Endothelial cell of umbilical vein (primary cell): ENCODE data around the gene RBSN. TPM values are rescaled to one million over a fixed set of nuclear protein-coding genes. Genes with fewer than 3 reads are reported as not detected.

Experiments used
- BruUV-seq: library from RNA; stranded (reverse); fragments of 400-500 nt; replicated peaks from 2 replicates; lab custom pipeline; 2021; lab: Mats Ljungman, UMichigan
- CTCF ChIA-PET: fragments of 300-600, 350-600 bp; sonication (Branson Sonifier 250); formaldehyde crosslinking; loops from one replicate; lab custom pipeline; 2021; ENCODE audit warnings: antibody characterized with exemption, inconsistent platforms; lab: Charles Lee
- POLR2A ChIA-PET: fragments of 300-600, 350-600 bp; sonication (Branson Sonifier 250); formaldehyde crosslinking; loops from one replicate; lab custom pipeline; 2021; ENCODE audit warnings: antibody characterized with exemption, inconsistent platforms; lab: Charles Lee
- DNase-seq: peaks from one replicate; pipeline ENCODE4 v3.0.0-alpha.2; 2011; ENCODE audit warnings: low read depth, low spot score
- FAIRE-seq: peaks from 2 replicates; lab custom pipeline; 2011; peaks lifted over from hg19 to GRCh38; lab: Jason Lieb, UNC
- H2AFZ ChIP-seq: 2 replicates; pipeline ENCODE4 v1.6.0; 2012; ENCODE audit warnings: low read depth, low read length, control low read depth, inconsistent platforms
- H3K27ac ChIP-seq: 2 replicates; pipeline ENCODE4 v1.5.1; 2011; ENCODE audit warnings: low read depth, mild to moderate bottlenecking, control low read depth, low read length, moderate library complexity; ENCODE audit not compliant: insufficient read depth
- H3K27me3 ChIP-seq, 2 experiments: 2 replicates each; pipeline versions ENCODE4 v1.6.0 to v1.6.1; 2011; ENCODE audit warnings: low read length in 2 of 2, mixed read lengths in 1 of 2; ENCODE audit not compliant: control insufficient read depth in 2 of 2, insufficient read depth in 2 of 2
- H3K36me3 ChIP-seq, 2 experiments: 2 replicates in 1 of 2; 3 replicates in 1 of 2; pipeline ENCODE4 v1.5.1; 2011; ENCODE audit warnings: low read length in 2 of 2, mild to moderate bottlenecking in 1 of 2, moderate library complexity in 1 of 2; ENCODE audit not compliant: control insufficient read depth in 2 of 2, insufficient read depth in 2 of 2; ENCODE audit errors: extremely low read depth in 1 of 2
- H3K4me1 ChIP-seq: 3 replicates; pipeline ENCODE4 v1.5.1; 2011; ENCODE audit warnings: mild to moderate bottlenecking, low read length; ENCODE audit not compliant: control insufficient read depth, insufficient read depth; ENCODE audit errors: extremely low read depth
- H3K4me2 ChIP-seq: 2 replicates; pipeline ENCODE4 v1.6.1; 2011; ENCODE audit warnings: low read length, control low read depth, mixed read lengths; ENCODE audit not compliant: insufficient read depth
- H3K4me3 ChIP-seq, 3 experiments: fragments of 200-600 bp in 1 of 3; sonication (generic), shearing (Covaris generic) in 1 of 3; replicated peaks in 1 of 3; 2 replicates each; pipeline ENCODE4 v1.5.1; 2011 to 2016; ENCODE audit warnings: control low read depth in 3 of 3, low read length in 3 of 3, mild to moderate bottlenecking in 2 of 3, inconsistent platforms in 1 of 3, low read depth in 1 of 3, moderate library complexity in 1 of 3; ENCODE audit not compliant: insufficient read depth in 1 of 3
- H3K79me2 ChIP-seq: 2 replicates; pipeline ENCODE4 v1.6.0; 2012; ENCODE audit warnings: low read length, inconsistent platforms; ENCODE audit not compliant: control insufficient read depth, insufficient read depth
- H3K9ac ChIP-seq: replicated peaks from 2 replicates; pipeline ENCODE3; 2011; ENCODE audit warnings: low read length, control low read depth; ENCODE audit not compliant: insufficient read depth; ENCODE audit errors: extremely low read depth
- H3K9me1 ChIP-seq: replicated peaks from 3 replicates; pipeline ENCODE4 v1.6.0; 2011; ENCODE audit warnings: mild to moderate bottlenecking, low read length; ENCODE audit not compliant: control insufficient read depth, insufficient read depth; ENCODE audit errors: extremely low read depth
- H3K9me3 ChIP-seq: replicated peaks from 2 replicates; pipeline ENCODE4 v1.5.1; 2012; ENCODE audit warnings: low read length, inconsistent platforms; ENCODE audit not compliant: control insufficient read depth, insufficient read depth
- H4K20me1 ChIP-seq: replicated peaks from 2 replicates; pipeline ENCODE3; 2011; ENCODE audit warnings: mild to moderate bottlenecking, low read length; ENCODE audit not compliant: control insufficient read depth, insufficient read depth; ENCODE audit errors: extremely low read depth
- CTCF ChIP-seq, 2 donors: IDR thresholded peaks; 1 replicate in 1 of 2; 2 replicates in 1 of 2; pipeline ENCODE4 v1.5.1; 2011; ENCODE audit warnings: low read length in 2 of 2, mild to moderate bottlenecking in 2 of 2, moderate library complexity in 2 of 2, control low read depth in 1 of 2, inconsistent platforms in 1 of 2, low read depth in 1 of 2; ENCODE audit not compliant: insufficient read depth in 1 of 2; ENCODE audit errors: extremely low read depth in 1 of 2
- EZH2 ChIP-seq: IDR thresholded peaks from 2 replicates; pipeline ENCODE4 v1.6.1; 2012; ENCODE audit warnings: borderline replicate concordance, low read depth, mild to moderate bottlenecking, moderate library complexity, low read length, inconsistent platforms; ENCODE audit not compliant: severe bottlenecking
- FOS ChIP-seq: IDR thresholded peaks from 2 replicates; pipeline ENCODE4 v1.6.1; 2011; ENCODE audit warnings: mild to moderate bottlenecking, low read length, moderate library complexity, borderline replicate concordance; ENCODE audit not compliant: insufficient read depth
- GATA2 ChIP-seq: IDR thresholded peaks from 2 replicates; pipeline ENCODE4 v1.7.0; 2011; ENCODE audit warnings: low read depth, mild to moderate bottlenecking, moderate library complexity, mixed read lengths, low read length; ENCODE audit not compliant: insufficient read length, insufficient read depth
- JUN ChIP-seq: IDR thresholded peaks from 2 replicates; pipeline ENCODE4 v1.6.1; 2011; ENCODE audit warnings: borderline replicate concordance, low read depth; ENCODE audit not compliant: insufficient read length, insufficient read depth
- MAX ChIP-seq: IDR thresholded peaks from 2 replicates; pipeline ENCODE4 v1.6.1; 2011; ENCODE audit not compliant: insufficient read depth, insufficient read length
- MYC ChIP-seq: IDR thresholded peaks from one replicate; pipeline ENCODE4 v1.6.1; 2011; ENCODE audit warnings: mild to moderate bottlenecking, low read depth, low read length
- POLR2A ChIP-seq: IDR thresholded peaks from 2 replicates; pipeline ENCODE4 v1.6.1; 2012; ENCODE audit warnings: low read depth, mild to moderate bottlenecking, control low read depth, low read length
- POLR2AphosphoS5 ChIP-seq: IDR thresholded peaks from 2 replicates; pipeline ENCODE4 v1.6.1; 2012; ENCODE audit warnings: low read depth, mild to moderate bottlenecking, control low read depth, low read length, moderate library complexity; ENCODE audit not compliant: insufficient read depth
- dilution Hi-C: fragments of 300-500 bp; cut with MboI; formaldehyde crosslinking; loops from one replicate; pipeline ENCODE4 v1.15.0; 2019; ENCODE audit warnings: low sequenced_read_pairs; ENCODE audit not compliant: extremely low pct_ligation_motif_present
- intact Hi-C: fragments of 100-400 bp; cut with micrococcal nuclease; formaldehyde crosslinking; loops from one replicate; pipeline ENCODE4 v1.10.0; 2022
- polyA plus RNA-seq, 4 experiments: library from polyadenylated mRNA; depleted of rRNA in 3 of 4; stranded (reverse) in 3 of 4; unstranded in 1 of 4; fragments of >200 nt; gene quantifications; 2 replicates each; pipeline versions ENCODE4 v1.2.1 to v1.2.3, GENCODE V29; 2011 to 2012; ENCODE audit warnings: missing spikeins in 1 of 4
- total RNA-seq: library from RNA; stranded (reverse); gene quantifications from 2 replicates; pipeline ENCODE4 v1.2.3, GENCODE V29; 2021

The RBSN gene
- total and polyA plus RNA-seq, 2 donors (not counting 3 experiments of a cell fraction or from before 2014, with no cell fraction given): 6.7 to 23.6 TPM

DNA sequence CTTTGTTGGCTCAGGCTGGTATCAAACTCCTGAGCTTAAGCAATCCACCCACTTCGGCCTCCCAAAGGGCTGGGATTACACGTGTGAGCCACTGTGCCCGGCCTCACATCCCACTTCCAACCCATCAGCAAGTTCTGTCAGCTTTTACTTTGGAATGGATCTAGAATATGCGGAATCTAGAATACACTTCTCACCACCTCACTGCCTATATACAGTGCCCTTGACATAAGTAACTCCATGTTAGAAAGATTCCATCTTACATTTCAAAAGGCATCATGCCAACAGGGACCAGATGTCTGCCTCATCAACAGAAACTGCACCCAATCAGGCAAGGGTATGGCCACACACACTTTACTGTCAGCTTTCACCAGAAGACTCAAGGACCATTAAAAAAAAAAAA, 9.9 kb upstream of the RBSN start:
- Histone ChIP-seq H3K4me3 (no peak overlapping the region), H3K9ac (no peak overlapping the region), H2AFZ (no peak overlapping the region), H3K4me2 (no peak overlapping the region), H3K27me3 (peaks cover 2 to 10% of the 10 kb centered on the region in 2 experiments), H3K27ac (no peak overlapping the region), H3K9me3 (no peaks in the 10 kb centered on the region), H3K4me1 (no peaks in the 10 kb centered on the region), H3K79me2 (no peaks in the 10 kb centered on the region), H4K20me1 (no peaks in the 10 kb centered on the region), H3K9me1 (no peaks in the 10 kb centered on the region), H3K36me3 (no peaks in the 10 kb centered on the region)
- no peak for DNase-seq
- no TSS peak for BruUV-seq
- dilution Hi-C loops: no loop called here
- ChIA-PET POLR2A (no interaction called here), CTCF (interaction anchor here (0.6 to 2.7 kb wide), 21 partner anchors 9 to 449 kb away, joined by 3 to 24 read pairs (median 5); partner anchors contain the start of genes CAPN7 and RBSN)
- intact Hi-C loops: loop anchor here (1.0 to 5.0 kb wide), 4 partner anchors 98 to 448 kb away; partner anchors contain the start of gene CAPN7
- TF ChIP-seq CTCF (IDR thresholded peaks at IDR 0.05; ENCODE audit: extremely low read depth in 1 of 2, insufficient read depth in 1 of 2, low read depth in 1 of 2, low read length in 2 of 2) (no peak), JUN (no peak), MAX (no peak), FOS (no peak), EZH2 (no peak), MYC (no peak), POLR2AphosphoS5 (no peak), GATA2 (no peak), POLR2A (no peak)
- no peak for FAIRE-seq
